IMR-90 (cell line): ENCODE data around the gene GGA2. TPM values are rescaled to one million over a fixed set of nuclear protein-coding genes. Genes with fewer than 3 reads are reported as not detected.

Experiments
- ATAC-seq: fragments of 200-7000 bp; cut with Tn5 transposase; 2 replicates; pipeline ENCODE4 v1.9.1; 2020; ENCODE audit warnings: low read depth, mild to moderate bottlenecking, moderate library complexity
- BruUV-seq: library from RNA; stranded (reverse); fragments of 400-500 nt; replicated peaks from 2 replicates; lab custom pipeline; 2021; lab: Mats Ljungman, UMichigan
- CTCF ChIA-PET: fragments of 300-600 bp; formaldehyde crosslinking; extraction: SDS; loops from one replicate; lab custom pipeline; 2021; ENCODE audit warnings: antibody characterized with exemption; lab: Yijun Ruan, JAX
- POLR2A ChIA-PET: fragments of 300-600 bp; sonication (Branson Sonifier 250); formaldehyde crosslinking; loops from one replicate; lab custom pipeline; 2022; ENCODE audit warnings: antibody characterized with exemption; ENCODE audit not compliant: unreplicated experiment; lab: Charles Lee
- DNase-seq: peaks from one replicate; pipeline ENCODE4 v3.0.0; 2013
- H2AFZ ChIP-seq: replicated peaks from 2 replicates; pipeline ENCODE3; 2013; ENCODE audit warnings: low read length, mild to moderate bottlenecking; ENCODE audit not compliant: poor library complexity
- H2AK5ac ChIP-seq: 2 replicates; pipeline ENCODE4 v1.6.1; 2013; ENCODE audit warnings: low read depth, low read length, inconsistent platforms
- H2AK9ac ChIP-seq: replicated peaks from 2 replicates; pipeline ENCODE3; 2013; ENCODE audit warnings: mild to moderate bottlenecking, low read depth, low read length, moderate library complexity; ENCODE audit not compliant: poor library complexity
- H2BK120ac ChIP-seq: 2 replicates; pipeline ENCODE4 v1.6.1; 2013; ENCODE audit warnings: low read depth, low read length, inconsistent platforms
- H2BK15ac ChIP-seq: 3 replicates; pipeline ENCODE4 v1.6.1; 2013; ENCODE audit warnings: low read depth, low read length, inconsistent platforms
- H2BK20ac ChIP-seq: 2 replicates; pipeline ENCODE4 v1.6.1; 2013; ENCODE audit warnings: low read depth, mild to moderate bottlenecking, inconsistent platforms, low read length, moderate library complexity
- H2BK5ac ChIP-seq: 2 replicates; pipeline ENCODE4 v1.6.1; 2013; ENCODE audit warnings: mild to moderate bottlenecking, low read depth, low read length, inconsistent platforms; ENCODE audit not compliant: poor library complexity, severe bottlenecking
- H3K14ac ChIP-seq: replicated peaks from 2 replicates; pipeline ENCODE4 v1.6.1; 2013; ENCODE audit warnings: low read depth, low read length, inconsistent platforms
- H3K18ac ChIP-seq: 2 replicates; pipeline ENCODE4 v1.6.1; 2013; ENCODE audit warnings: low read depth, low read length, control low read depth
- H3K23ac ChIP-seq: 2 replicates; pipeline ENCODE4 v1.6.1; 2013; ENCODE audit warnings: low read depth, low read length, inconsistent platforms
- H3K27ac ChIP-seq: 2 replicates; pipeline ENCODE4 v1.5.1; 2013; ENCODE audit warnings: mild to moderate bottlenecking, control low read depth, low read length; ENCODE audit not compliant: insufficient read depth
- H3K27me3 ChIP-seq: 2 replicates; pipeline ENCODE4 v1.6.1; 2013; ENCODE audit warnings: low read length; ENCODE audit not compliant: control insufficient read depth, insufficient read depth
- H3K36me3 ChIP-seq: 2 replicates; pipeline ENCODE4 v1.6.1; 2013; ENCODE audit warnings: low read length, mixed read lengths; ENCODE audit not compliant: control insufficient read depth, insufficient read depth
- H3K4ac ChIP-seq: 2 replicates; pipeline ENCODE4 v1.6.1; 2013; ENCODE audit warnings: low read depth, low read length, inconsistent platforms
- H3K4me1 ChIP-seq: 2 replicates; pipeline ENCODE4 v1.6.1; 2013; ENCODE audit warnings: low read length, mixed read lengths; ENCODE audit not compliant: control insufficient read depth, insufficient read depth
- H3K4me2 ChIP-seq: 2 replicates; pipeline ENCODE4 v1.6.1; 2013; ENCODE audit warnings: low read depth, mild to moderate bottlenecking, control low read depth, low read length, moderate library complexity
- H3K4me3 ChIP-seq: 2 replicates; pipeline ENCODE4 v1.5.1; 2013; ENCODE audit warnings: low read depth, mild to moderate bottlenecking, control low read depth, low read length, moderate library complexity; ENCODE audit not compliant: insufficient read depth
- H3K56ac ChIP-seq: 2 replicates; pipeline ENCODE4 v1.6.1; 2013; ENCODE audit warnings: low read length, inconsistent platforms; ENCODE audit not compliant: insufficient read depth; ENCODE audit errors: extremely low read depth
- H3K79me1 ChIP-seq, 2 experiments: 2 replicates each; pipeline ENCODE4 v1.6.1; 2013; ENCODE audit warnings: low read length in 2 of 2, inconsistent platforms in 1 of 2, low read depth in 1 of 2
- H3K9ac ChIP-seq: 2 replicates; pipeline ENCODE4 v1.6.1; 2013; ENCODE audit warnings: low read depth, low read length, control low read depth
- H3K9me1 ChIP-seq: 2 replicates; pipeline ENCODE4 v1.6.1; 2013; ENCODE audit warnings: low read length, inconsistent platforms; ENCODE audit not compliant: insufficient read depth
- H3K9me3 ChIP-seq: 2 replicates; pipeline ENCODE4 v1.6.1; 2013; ENCODE audit warnings: low read length; ENCODE audit not compliant: control insufficient read depth, insufficient read depth
- H4K20me1 ChIP-seq: 2 replicates; pipeline ENCODE4 v1.6.1; 2013; ENCODE audit warnings: low read length, inconsistent platforms; ENCODE audit not compliant: insufficient read depth
- H4K5ac ChIP-seq: 2 replicates; pipeline ENCODE4 v1.6.1; 2013; ENCODE audit warnings: mild to moderate bottlenecking, low read depth, low read length, control low read depth
- H4K8ac ChIP-seq, 2 experiments: 2 replicates each; pipeline ENCODE4 v1.6.1; 2013; ENCODE audit warnings: low read depth in 2 of 2, low read length in 2 of 2, control low read depth in 1 of 2, inconsistent platforms in 1 of 2
- H4K91ac ChIP-seq: 2 replicates; pipeline ENCODE4 v1.6.1; 2013; ENCODE audit warnings: low read depth, low read length, inconsistent platforms; ENCODE audit not compliant: insufficient read depth
- BHLHE40 ChIP-seq: fragments of 150-350 bp; IDR thresholded peaks from 2 replicates; pipeline ENCODE4 v1.6.1; 2016; ENCODE audit warnings: mild to moderate bottlenecking, low read depth, low read length
- ELK1 ChIP-seq: fragments of 150-350 bp; IDR thresholded peaks from 2 replicates; pipeline ENCODE4 v1.6.1; 2016; ENCODE audit warnings: low read depth, mild to moderate bottlenecking, low read length, moderate library complexity, borderline replicate concordance
- FOS ChIP-seq: fragments of 150-350 bp; IDR thresholded peaks from 2 replicates; pipeline ENCODE4 v1.6.1; 2016; ENCODE audit warnings: low read depth, low read length
- MAZ ChIP-seq: IDR thresholded peaks from 2 replicates; pipeline ENCODE4 v1.6.1; 2012; ENCODE audit warnings: low read depth, mild to moderate bottlenecking, low read length, improper control_type of control experiment, moderate library complexity, borderline replicate concordance
- NFE2L2 ChIP-seq: fragments of 150-350 bp; IDR thresholded peaks from 2 replicates; pipeline ENCODE4 v1.6.1; 2016; ENCODE audit warnings: low read depth, mild to moderate bottlenecking, low read length
- POLR2A ChIP-seq: IDR thresholded peaks from 2 replicates; pipeline ENCODE4 v1.6.1; 2012; ENCODE audit warnings: mild to moderate bottlenecking, low read depth, low read length
- RAD21 ChIP-seq: IDR thresholded peaks from 2 replicates; pipeline ENCODE4 v1.6.1; 2012; ENCODE audit warnings: low read length, improper control_type of control experiment
- RCOR1 ChIP-seq: IDR thresholded peaks from 2 replicates; pipeline ENCODE4 v1.6.1; 2012; ENCODE audit warnings: mild to moderate bottlenecking, low read length, improper control_type of control experiment; ENCODE audit not compliant: insufficient replicate concordance
- SMC3 ChIP-seq: fragments of 150-350 bp; IDR thresholded peaks from 2 replicates; pipeline ENCODE4 v1.6.1; 2016; ENCODE audit warnings: low read depth, mild to moderate bottlenecking, antibody characterized with exemption, low read length, moderate library complexity
- whole genome bisulfite sequencing, 2 experiments: methylation state at CpG; one replicate each; pipeline versions ENCODE4 v1.1.5 to v1.1.7; 2013; ENCODE audit warnings: missing lambda C conversion rate in 2 of 2; ENCODE audit not compliant: insufficient read length in 1 of 2; ENCODE audit errors: extremely low coverage in 2 of 2; 5-methylcytosine and 5-hydroxymethylcytosine counted together
- dilution Hi-C: fragments of 300-500 bp; cut with HindIII; formaldehyde crosslinking; loops from one replicate; pipeline ENCODE4 v1.14.3; 2018; ENCODE audit warnings: low sequenced_read_pairs; ENCODE audit not compliant: unreplicated experiment
- in situ Hi-C: fragments of 300-500 bp; cut with MboI; formaldehyde crosslinking; loops from 3 replicates; pipeline ENCODE4 v1.14.3; 2019; ENCODE audit warnings: low sequenced_read_pairs, inconsistent platforms, mixed read lengths
- intact Hi-C: fragments of 100-400 bp; cut with micrococcal nuclease; formaldehyde crosslinking; loops from 2 replicates; pipeline ENCODE4 v1.10.0; 2022
- polyA plus RNA-seq, 3 experiments: library from polyadenylated mRNA; depleted of rRNA; stranded (reverse); fragments of >200 nt; gene quantifications; 2 replicates each; pipeline ENCODE4 v1.2.3, GENCODE V29; 2012; ENCODE audit warnings: low replicate concordance in 1 of 3
- total RNA-seq: library from RNA; depleted of rRNA; stranded (reverse); fragments of >200 nt; gene quantifications from 2 replicates; pipeline ENCODE4 v1.2.3, GENCODE V29; 2012

GGA2 gene
- total and polyA plus RNA-seq, 2 of the 4 experiments (the other 2 are of a cell fraction) = 16.5 to 30.1 TPM

GRCh38 chr16:23501291-23501690 lies 9.0 kb downstream of the GGA2 start:
- no peak overlapping the region for H3K9ac ChIP-seq
- no CpG with 5 or more reads among the region's 5 CpGs for WGBS, 2 experiments
- H4K5ac ChIP-seq = no peak overlapping the region
- H2BK120ac ChIP-seq = no peak overlapping the region
- peaks cover 2% of the 10 kb centered on the region; the same call in 1 of the 2 replicates for H3K36me3 ChIP-seq
- no peak overlapping the region for H3K4me3 ChIP-seq
- H2AK9ac ChIP-seq = no peak overlapping the region
- no peak overlapping the region for H2BK20ac ChIP-seq
- no peak overlapping the region for H3K18ac ChIP-seq
- H3K56ac ChIP-seq = no peak overlapping the region
- in situ Hi-C loops = no loop called here
- no peak overlapping the region for H3K27ac ChIP-seq
- H3K79me1 ChIP-seq = peaks cover 31 to 78% of the 10 kb centered on the region in 2 experiments
- no peak overlapping the region for H2BK15ac ChIP-seq
- POLR2A ChIA-PET = no interaction called here
- ATAC-seq (no peak), DNase-seq (no peak)
- no peaks in the 10 kb centered on the region for H3K27me3 ChIP-seq
- H4K91ac ChIP-seq = no peak overlapping the region
- H3K9me3 ChIP-seq = no peaks in the 10 kb centered on the region
- H2AFZ ChIP-seq = no peak overlapping the region
- no peak overlapping the region for H2BK5ac ChIP-seq
- CTCF ChIA-PET = no interaction called here
- no peak overlapping the region for H4K8ac ChIP-seq
- H4K20me1 ChIP-seq = peaks cover 68% of the 10 kb centered on the region
- intact Hi-C loops = no loop called here
- H3K4ac ChIP-seq = no peak overlapping the region
- peaks cover 17% of the 10 kb centered on the region for H3K9me1 ChIP-seq
- peaks cover 11% of the 10 kb centered on the region for H3K4me1 ChIP-seq
- dilution Hi-C loops = no loop called here
- TF ChIP-seq SMC3 = no peak
- TF ChIP-seq RCOR1 = no peak
- no peak for TF ChIP-seq BHLHE40
- no peak for TF ChIP-seq POLR2A
- no peak for TF ChIP-seq MAZ
- TF ChIP-seq NFE2L2 = no peak
- TF ChIP-seq FOS = no peak
- TF ChIP-seq ELK1 = no peak
- no peak for TF ChIP-seq RAD21
- no TSS peak for BruUV-seq
- no peak overlapping the region for H3K23ac ChIP-seq
- no peak overlapping the region for H3K14ac ChIP-seq
- no peak overlapping the region for H3K4me2 ChIP-seq
- H2AK5ac ChIP-seq = no peak overlapping the region
